ENCODE results near the gene CLSTN2.
"Not testable (repeated sequence)": the region's sequence is repeated elsewhere in the genome, so short reads cannot be mapped to it uniquely, and the experiment has no call there.

CLSTN2 gene

GRCh38 chr3:140394488-140395133 is 459.6 kb downstream of the CLSTN2 start:
- DNase-seq = no peak

DNA sequence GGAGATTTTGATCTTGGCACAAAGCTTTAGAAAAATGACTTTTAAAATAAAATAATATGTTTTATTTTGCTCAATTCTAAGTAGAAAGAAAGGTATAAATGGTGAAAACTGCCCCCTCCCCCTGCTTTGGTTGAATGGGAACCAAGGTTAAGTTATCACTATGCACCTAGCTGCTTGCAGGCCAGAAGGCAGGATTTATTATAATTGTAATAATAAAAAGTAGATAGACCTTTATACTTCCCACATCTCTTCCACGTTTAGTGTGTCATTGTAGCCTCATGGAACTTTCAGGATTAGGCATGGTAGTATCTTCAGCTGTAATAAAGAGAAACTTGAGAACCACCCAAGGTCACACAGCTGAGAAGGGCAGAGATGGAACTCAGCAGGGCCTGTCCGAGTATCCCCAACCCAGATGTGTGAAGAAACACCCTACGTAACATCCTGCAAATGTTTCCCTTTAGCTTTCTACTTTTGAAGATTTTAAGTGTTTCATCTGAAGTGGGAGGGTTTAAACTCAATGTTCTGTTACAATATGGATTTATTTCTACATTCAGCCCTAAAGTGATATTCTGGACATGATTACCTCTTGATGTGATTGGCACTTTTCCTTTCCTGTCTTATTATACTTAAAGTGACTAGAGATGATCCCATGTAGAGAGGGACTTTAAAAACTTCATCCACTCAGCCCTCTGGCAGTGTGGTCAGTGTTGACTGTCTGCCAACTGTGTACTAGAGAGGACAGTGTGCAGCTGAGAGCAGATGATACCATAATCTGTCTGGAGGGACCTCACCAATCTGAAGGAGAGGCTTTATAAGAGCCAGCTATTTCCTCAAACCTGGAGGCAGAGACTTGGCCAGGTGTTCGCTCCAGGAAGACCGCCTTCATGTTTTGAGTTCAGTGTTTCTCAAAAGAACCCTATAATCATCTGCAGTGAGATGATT is 460.4 kb downstream of the CLSTN2 start:
- no peak for DNase-seq

- DNase-seq = no peak
Measured at GRCh38 chr3:140396110-140396509, 461.1 kb downstream of the CLSTN2 start.

DNA sequence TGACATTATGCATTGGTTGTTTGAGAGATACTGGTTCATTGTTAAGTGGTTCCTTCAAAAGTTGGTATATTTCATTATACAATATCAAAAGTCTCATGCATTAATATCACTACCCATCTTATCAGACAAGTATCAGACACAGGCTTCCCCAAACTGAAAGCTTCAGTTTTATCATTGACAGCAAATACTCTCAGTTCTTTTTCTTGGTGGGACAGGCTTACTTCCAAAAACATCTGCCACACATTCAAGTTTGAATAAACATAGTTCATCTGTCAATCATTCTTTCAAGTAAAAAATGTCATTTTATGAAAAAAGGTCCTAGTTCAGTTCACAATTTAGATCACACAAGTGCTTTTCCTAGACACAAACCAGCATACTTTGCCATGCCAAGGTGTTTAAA is 462.9 kb downstream of the CLSTN2 start:
- DNase-seq = no peak

- DNase-seq = no peak
Measured at GRCh38 chr3:140398387-140398786, 463.4 kb downstream of the CLSTN2 start.

GRCh38 chr3:140399871-140400270 is 464.9 kb downstream of the CLSTN2 start:
- no peak for DNase-seq

DNA sequence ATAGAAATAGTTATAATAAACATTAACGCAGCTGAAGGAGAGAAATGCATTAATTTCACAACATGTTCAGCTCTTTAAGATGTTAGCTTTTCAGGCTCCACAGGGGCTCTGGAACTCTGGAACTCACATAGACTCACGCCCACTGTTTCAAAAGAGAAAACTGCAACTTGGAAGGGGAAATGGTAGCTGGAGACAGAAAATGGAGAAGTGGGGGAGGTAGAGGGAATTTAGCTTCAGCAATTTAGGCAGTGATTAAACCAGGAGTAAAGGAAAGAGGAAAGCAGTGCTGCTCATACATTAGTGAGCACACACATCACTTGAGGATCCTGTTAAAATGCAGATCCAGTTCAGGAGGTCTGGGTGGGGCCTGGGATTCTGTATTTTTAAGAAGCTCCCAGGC is 468.1 kb downstream of the CLSTN2 start:
- no peak for DNase-seq

- no peak for DNase-seq
Measured at GRCh38 chr3:140403608-140404007, 468.6 kb downstream of the CLSTN2 start.

GRCh38 chr3:140406655-140407054 is 471.7 kb downstream of the CLSTN2 start:
- no peak for DNase-seq

DNA sequence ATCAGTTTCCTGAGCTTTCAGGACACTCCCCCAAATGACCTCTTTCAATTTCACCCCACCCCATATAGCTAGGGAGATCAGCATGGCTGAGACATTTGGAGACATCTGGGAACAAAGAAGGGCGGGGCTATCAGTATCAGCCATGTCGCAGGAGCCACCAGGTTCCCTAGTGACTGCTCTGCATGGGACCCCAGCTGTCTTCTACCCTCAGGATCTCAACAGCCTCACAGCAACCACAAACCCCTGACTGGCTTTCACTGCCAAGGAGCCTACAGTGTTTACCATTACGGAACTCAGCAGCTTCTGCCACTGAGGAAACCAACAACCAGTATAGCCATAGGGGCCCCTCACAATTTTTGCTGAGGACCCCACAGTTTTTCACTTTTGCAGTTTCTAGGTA is 473.3 kb downstream of the CLSTN2 start:
- no peak for DNase-seq

DNA sequence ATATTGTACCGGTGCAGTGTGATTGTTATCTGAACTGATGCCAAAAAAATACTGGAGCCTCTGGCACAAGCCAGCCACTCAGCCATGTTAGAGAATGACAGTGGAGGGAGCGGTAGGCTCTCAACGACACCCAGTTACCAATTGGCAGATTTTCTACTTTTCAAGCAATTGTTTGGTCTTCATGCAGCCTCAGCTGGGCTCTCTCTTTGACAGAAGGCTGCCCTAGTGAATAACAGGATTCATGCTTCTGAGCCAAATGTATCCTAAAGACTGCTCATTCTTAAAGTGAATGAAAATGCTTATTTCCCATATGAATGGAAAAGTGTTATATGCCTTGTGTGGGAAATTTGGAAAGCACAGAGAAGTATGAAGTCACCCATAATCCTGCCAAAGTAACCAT is 481.7 kb downstream of the CLSTN2 start:
- no peak for DNase-seq

DNA sequence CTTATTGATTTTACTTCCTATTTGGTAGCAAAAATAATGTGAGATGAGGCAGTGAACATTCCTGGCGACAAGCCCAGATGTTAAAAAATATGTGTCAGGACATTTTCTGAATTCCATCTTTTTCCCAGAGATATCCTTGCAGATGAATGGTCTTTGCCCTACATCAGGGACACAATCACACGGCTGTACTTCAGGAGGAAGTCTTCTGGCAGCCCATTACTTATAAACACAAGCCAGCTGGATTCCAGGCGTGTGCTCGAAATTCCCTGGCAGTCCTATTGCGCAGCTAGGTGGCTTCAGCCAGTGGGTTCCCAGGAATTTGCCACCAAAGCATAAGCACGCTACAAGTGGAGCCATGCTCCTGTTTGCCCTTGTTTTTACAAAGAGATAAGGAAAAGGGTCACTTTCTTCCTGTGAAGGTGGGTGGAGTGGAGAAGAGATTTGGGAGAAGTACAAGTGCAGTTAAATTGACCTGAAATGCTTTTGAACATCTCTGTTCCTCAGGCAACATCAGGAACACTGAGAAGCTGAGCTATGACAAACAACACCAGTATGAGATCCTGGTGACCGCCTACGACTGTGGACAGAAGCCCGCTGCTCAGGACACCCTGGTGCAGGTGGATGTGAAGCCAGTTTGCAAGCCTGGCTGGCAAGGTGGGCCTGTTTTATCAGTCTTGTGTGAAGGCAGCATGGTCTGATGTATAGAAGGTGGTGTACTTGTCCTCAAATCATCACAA is 485.8 kb downstream of the CLSTN2 start:
- no peak for DNase-seq

DNA sequence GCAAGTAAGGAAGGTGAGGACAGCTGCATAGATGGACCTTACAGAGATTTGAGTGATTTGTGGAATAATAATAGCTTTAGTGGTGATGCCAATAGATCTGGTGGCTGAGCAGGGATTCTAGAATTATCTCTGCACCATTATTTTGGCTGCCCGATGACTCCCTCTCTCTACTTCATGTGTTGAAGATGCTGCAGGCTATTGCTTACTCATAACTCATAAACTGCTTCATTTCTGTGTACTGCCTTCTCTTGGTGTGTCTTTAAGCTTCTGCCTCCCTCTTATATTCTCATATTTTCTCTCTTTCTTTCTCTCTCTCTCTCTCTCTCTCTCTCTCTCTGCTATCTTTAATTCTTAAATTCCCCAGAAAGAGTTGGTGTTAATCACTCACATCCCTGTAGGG is 486.9 kb downstream of the CLSTN2 start:
- DNase-seq = no peak

- no peak for DNase-seq
Measured at GRCh38 chr3:140423146-140423545, 488.2 kb downstream of the CLSTN2 start.

- not testable (repeated sequence) for DNase-seq
Measured at GRCh38 chr3:140423574-140423973, 488.6 kb downstream of the CLSTN2 start.

- DNase-seq = no peak
Measured at GRCh38 chr3:140424211-140424610, 489.2 kb downstream of the CLSTN2 start.

- no peak for DNase-seq
Measured at GRCh38 chr3:140424726-140425125, 489.7 kb downstream of the CLSTN2 start.

DNA sequence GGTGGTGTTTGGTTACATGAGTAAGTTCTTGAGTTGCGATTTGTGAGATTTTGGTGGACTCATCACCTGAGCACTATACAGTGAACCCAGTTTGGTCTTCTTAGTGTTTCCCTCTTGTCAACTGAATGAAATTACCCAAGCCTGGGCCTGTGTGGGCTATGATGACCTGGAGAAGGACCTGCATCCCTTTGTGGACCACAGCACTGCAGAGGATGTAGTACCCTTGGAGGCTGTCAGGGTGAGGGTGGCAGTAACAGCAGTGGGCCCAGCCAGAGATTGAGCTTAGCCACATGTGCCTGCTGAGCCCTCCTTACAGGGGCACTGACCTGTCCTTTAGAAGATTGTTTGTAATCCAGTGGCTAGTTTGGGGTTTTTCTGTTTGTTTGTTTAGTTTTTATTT is 492.8 kb downstream of the CLSTN2 start:
- no peak for DNase-seq

DNA sequence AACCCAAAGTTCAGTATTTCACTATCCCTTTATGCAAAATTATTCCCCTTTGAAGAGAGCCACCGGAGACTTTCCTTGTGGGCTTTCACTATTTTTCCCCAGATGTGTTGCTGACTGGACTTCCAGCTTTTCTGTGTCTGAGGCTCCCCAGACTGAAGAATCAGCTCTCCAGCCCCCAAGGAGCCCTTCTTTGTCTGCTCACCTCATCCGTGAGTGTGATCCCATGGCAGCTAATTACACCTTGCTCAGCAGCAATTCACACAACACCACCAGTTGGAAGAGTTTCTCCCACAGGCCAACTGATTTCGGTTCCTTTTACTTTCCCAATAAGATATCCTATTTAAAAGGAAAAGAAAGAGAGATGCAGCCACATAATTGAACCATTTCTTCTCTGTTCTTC is 493.4 kb downstream of the CLSTN2 start:
- no peak for DNase-seq

DNA sequence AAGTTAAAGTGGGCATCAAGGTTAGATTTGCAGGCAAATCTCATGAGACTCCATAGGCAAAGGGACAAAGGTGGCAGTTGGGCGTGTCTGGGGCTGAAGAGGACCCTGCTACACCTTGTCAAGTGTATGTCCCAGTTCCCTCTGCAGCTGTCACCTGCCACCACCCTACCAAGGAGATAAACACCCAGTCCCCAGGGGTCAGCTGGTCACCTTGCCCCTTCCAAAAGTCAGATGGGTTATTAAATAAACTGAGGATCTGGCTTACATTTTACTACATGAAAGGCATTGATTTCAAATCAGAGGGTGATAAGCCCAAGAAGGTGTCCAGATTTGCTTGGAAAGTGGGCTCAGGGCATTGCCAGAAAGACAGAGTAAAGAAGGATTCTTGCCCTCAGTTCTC is 494.8 kb downstream of the CLSTN2 start:
- DNase-seq = no peak

- no peak for DNase-seq
Measured at GRCh38 chr3:140430494-140430893, 495.5 kb downstream of the CLSTN2 start.

DNA sequence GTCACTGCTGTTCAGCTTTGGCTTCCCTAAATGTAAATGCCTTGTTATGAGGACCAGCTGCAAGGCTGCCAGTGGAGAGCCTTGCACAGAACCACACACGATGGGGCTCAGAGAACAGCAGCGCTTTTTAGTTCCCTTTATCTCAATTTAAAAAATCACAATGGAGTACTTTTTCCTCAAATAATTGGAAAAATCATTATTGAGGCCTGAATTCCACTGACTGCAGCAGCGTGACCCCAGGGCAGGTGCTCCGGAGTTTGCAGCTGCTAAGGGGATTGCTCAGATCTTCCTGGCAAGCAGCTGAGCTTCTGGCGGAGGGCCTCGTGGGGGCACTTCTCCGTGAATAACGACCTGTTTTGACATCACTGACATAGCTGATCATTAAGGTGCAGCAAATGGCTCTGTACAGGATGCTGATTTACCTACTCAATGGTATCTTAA is 497.3 kb downstream of the CLSTN2 start:
- DNase-seq = no peak

DNA sequence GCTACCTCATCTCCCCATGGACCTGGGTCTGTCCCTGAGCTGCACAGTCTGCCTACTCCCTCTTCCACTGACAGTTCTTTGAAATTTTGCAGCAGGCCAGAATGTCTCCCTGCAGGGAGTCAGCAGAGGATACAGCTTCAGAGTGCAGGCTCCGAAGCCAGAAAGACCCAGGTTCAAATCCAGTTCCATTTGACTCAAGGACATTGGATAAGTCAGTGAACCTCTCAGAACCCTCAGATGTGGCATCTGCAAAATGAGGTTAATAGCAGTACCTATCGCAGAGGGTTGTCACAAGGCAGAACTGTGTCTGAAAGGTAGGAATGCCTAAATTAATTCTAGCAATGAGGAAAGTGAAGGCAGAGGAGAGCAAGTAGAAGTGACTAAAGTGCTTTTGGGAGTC is 498.4 kb downstream of the CLSTN2 start:
- no peak for DNase-seq
